A673 (cell line): ENCODE results near the gene FAAH. TPM values are rescaled to one million over a fixed set of nuclear protein-coding genes. Genes with fewer than 3 reads are reported as not detected.

ENCODE experiments used
- BruUV-seq: library from RNA; stranded (reverse); fragments of 400-500 nt; replicated peaks from 2 replicates; lab custom pipeline; 2021; lab: Mats Ljungman, UMichigan
- CTCF ChIA-PET: fragments of 300-600 bp; sonication (Branson Sonifier 250); formaldehyde crosslinking; loops from one replicate; lab custom pipeline; 2022; ENCODE audit warnings: antibody characterized with exemption; lab: Charles Lee
- POLR2A ChIA-PET: fragments of 300-600 bp; sonication (Branson Sonifier 250); formaldehyde crosslinking; loops from one replicate; lab custom pipeline; 2022; ENCODE audit warnings: antibody characterized with exemption; ENCODE audit not compliant: low non-redundant PET; lab: Charles Lee
- DNase-seq: peaks from one replicate; pipeline ENCODE4 v3.0.0-alpha.2; 2015; ENCODE audit warnings: low spot score
- H3K27ac ChIP-seq: fragments of 200-600 bp; sonication (generic); 2 replicates; pipeline ENCODE4 v1.5.1; 2016; ENCODE audit warnings: mixed run types, low read depth, mild to moderate bottlenecking, mixed read lengths, antibody characterized with exemption, low read length; ENCODE audit not compliant: poor library complexity, severe bottlenecking
- H3K27me3 ChIP-seq: fragments of 200-600 bp; sonication (generic); replicated peaks from 2 replicates; pipeline ENCODE4 v1.6.1; 2017; ENCODE audit warnings: mixed run types, low read depth, mild to moderate bottlenecking, mixed read lengths, antibody characterized with exemption, low read length; ENCODE audit not compliant: insufficient read depth, poor library complexity
- H3K36me3 ChIP-seq: fragments of 200-600 bp; sonication (generic); 2 replicates; pipeline ENCODE4 v1.6.1; 2016; ENCODE audit warnings: mixed run types, mild to moderate bottlenecking, mixed read lengths, antibody characterized with exemption, low read length; ENCODE audit not compliant: insufficient read depth, poor library complexity, severe bottlenecking
- H3K4me1 ChIP-seq: fragments of 200-600 bp; sonication (generic); 2 replicates; pipeline ENCODE4 v1.6.1; 2017; ENCODE audit warnings: mixed run types, mild to moderate bottlenecking, mixed read lengths, antibody characterized with exemption, low read length; ENCODE audit not compliant: insufficient read depth, poor library complexity, severe bottlenecking
- H3K4me3 ChIP-seq: fragments of 200-600 bp; sonication (generic); 2 replicates; pipeline ENCODE4 v1.5.1; 2016; ENCODE audit warnings: low read depth, mixed run types, mild to moderate bottlenecking, mixed read lengths, low read length; ENCODE audit not compliant: poor library complexity, severe bottlenecking
- H3K9me3 ChIP-seq: fragments of 200-600 bp; sonication (generic); 2 replicates; pipeline ENCODE4 v1.6.1; 2016; ENCODE audit warnings: mixed run types, low read depth, mild to moderate bottlenecking, mixed read lengths, antibody characterized with exemption, low read length; ENCODE audit not compliant: poor library complexity, severe bottlenecking
- EZH2 ChIP-seq: fragments of 200-600 bp; sonication (generic); IDR thresholded peaks from 2 replicates; pipeline ENCODE4 v1.6.1; 2017; ENCODE audit warnings: borderline replicate concordance, low read depth, mild to moderate bottlenecking, mixed read lengths, antibody characterized with exemption, low read length; ENCODE audit not compliant: poor library complexity, severe bottlenecking
- intact Hi-C: fragments of 100-400 bp; cut with micrococcal nuclease; formaldehyde crosslinking; loops from one replicate; pipeline ENCODE4 v1.10.0; 2022; ENCODE audit not compliant: unreplicated experiment
- total RNA-seq: library from RNA; stranded (reverse); gene quantifications from 2 replicates; pipeline ENCODE4 v1.2.3, GENCODE V29; 2021
- TF ChIP-seq, protein P1 (sequence below): fragments of 300-800, 200-600 bp; sonication (generic); conservative IDR thresholded peaks from 2 replicates; pipeline ENCODE4 v1.5.1; 2017; ENCODE audit warnings: low read depth, mild to moderate bottlenecking, antibody characterized with exemption, low read length, moderate library complexity, mixed read lengths

Gene FAAH
- total RNA-seq, 1 experiment from 2014 or later = 3.2 TPM

DNA sequence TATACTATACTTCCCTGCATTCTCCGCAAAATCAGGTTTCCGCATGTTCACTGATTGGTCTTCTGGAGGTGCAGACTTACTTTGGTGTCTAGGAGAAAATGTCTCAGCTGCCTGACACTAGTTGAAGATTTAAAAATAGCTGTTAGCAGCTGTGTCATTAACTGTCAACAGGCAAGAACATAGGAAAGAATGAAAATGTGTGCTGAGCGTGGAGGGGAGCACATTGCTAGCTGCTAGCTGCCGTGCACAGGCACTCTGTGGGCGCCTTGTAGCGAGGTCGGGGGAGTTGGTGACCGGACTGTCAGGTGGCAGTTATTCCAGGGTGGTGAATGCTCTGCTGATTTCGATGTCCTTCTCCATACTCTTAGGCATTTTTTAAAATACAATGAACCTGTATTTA is 5.2 kb downstream of the FAAH start:
- ChIA-PET CTCF (no interaction called here), POLR2A (no interaction called here)
- DNase-seq = no peak
- no peak for TF ChIP-seq EZH2
- TF ChIP-seq, protein P1, sequence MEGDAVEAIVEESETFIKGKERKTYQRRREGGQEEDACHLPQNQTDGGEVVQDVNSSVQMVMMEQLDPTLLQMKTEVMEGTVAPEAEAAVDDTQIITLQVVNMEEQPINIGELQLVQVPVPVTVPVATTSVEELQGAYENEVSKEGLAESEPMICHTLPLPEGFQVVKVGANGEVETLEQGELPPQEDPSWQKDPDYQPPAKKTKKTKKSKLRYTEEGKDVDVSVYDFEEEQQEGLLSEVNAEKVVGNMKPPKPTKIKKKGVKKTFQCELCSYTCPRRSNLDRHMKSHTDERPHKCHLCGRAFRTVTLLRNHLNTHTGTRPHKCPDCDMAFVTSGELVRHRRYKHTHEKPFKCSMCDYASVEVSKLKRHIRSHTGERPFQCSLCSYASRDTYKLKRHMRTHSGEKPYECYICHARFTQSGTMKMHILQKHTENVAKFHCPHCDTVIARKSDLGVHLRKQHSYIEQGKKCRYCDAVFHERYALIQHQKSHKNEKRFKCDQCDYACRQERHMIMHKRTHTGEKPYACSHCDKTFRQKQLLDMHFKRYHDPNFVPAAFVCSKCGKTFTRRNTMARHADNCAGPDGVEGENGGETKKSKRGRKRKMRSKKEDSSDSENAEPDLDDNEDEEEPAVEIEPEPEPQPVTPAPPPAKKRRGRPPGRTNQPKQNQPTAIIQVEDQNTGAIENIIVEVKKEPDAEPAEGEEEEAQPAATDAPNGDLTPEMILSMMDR = no peak
- H3K9me3 ChIP-seq = no peaks in the 10 kb centered on the region
- H3K27ac ChIP-seq = no peak overlapping the region
- no peak overlapping the region for H3K4me3 ChIP-seq
- H3K4me1 ChIP-seq = no peaks in the 10 kb centered on the region
- no TSS peak for BruUV-seq
- peaks cover 17% of the 10 kb centered on the region for H3K27me3 ChIP-seq
- intact Hi-C loops = no loop called here
- H3K36me3 ChIP-seq = no peaks in the 10 kb centered on the region

DNA sequence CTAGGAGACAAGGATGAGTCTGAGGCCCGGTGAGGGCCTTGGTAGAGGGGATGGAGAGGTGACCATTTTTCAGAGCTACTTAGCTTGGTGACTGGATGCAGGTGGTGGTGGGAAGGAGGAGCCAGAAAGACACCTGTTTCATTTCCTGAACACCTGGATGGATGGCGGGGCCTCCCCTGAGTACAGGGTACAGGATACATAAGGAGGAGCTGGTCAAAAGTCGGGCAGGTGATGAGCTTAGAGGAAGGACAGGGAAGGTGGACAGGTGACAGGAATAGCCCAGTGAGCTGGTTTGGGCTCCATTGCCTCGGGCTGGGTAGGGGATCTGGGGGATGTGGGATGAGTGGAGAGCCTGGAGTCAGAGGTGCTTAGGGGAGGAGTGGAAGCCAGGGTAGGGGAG is 6.3 kb downstream of the FAAH start:
- TF ChIP-seq EZH2 = no peak
- TF ChIP-seq, protein P1 = no peak
- no peak for DNase-seq
- ChIA-PET POLR2A (no interaction called here), CTCF (no interaction called here)
- Histone ChIP-seq H3K9me3 (no peaks in the 10 kb centered on the region), H3K36me3 (no peaks in the 10 kb centered on the region), H3K27me3 (peaks cover 6% of the 10 kb centered on the region), H3K27ac (no peak overlapping the region), H3K4me3 (no peak overlapping the region), H3K4me1 (no peaks in the 10 kb centered on the region)
- no TSS peak for BruUV-seq
- intact Hi-C loops = no loop called here

DNA sequence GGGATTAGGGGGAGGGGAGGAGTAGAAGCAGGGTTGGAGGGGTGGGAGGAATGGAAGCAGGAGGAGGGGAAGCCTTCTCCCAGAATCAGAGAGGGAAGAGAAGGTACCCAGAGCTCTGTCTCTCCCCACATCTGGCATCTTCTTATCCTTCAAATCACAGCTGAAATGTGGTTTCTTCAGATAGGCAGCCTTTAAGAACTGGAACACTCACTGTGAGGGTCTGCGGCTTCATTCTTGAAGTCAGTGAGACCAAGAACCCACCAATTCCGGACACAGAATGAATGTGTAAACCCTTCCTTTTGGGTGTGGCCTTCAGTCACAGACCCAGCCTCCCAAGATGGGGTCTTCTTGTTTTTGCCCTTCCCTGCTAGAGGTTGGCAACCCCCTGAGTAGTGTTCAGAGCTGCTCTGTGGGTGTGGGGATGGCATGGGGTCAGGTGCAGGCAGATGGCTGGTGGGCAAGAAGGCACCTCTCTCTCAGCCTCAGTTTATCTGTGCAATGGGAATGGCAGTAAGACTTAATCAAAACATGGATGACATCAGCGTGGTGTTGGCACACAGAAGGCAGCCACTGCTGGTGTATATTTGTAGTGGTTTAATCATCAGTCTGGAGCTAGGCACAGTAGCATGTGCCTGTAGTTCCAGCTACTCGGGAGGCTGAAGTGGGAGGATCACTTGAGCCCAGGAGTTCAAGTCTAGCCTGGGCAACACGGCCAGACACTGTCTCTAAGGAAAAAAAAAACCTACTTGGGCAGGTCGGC is 7.2 kb downstream of the FAAH start:
- Histone ChIP-seq H3K36me3 (no peaks in the 10 kb centered on the region), H3K27ac (no peak overlapping the region), H3K4me3 (no peak overlapping the region), H3K27me3 (peaks cover 4% of the 10 kb centered on the region), H3K4me1 (no peaks in the 10 kb centered on the region), H3K9me3 (no peaks in the 10 kb centered on the region)
- no peak for TF ChIP-seq EZH2
- TF ChIP-seq, protein P1 = no peak
- BruUV-seq = no TSS peak
- CTCF ChIA-PET = interaction anchor here (0.6 kb wide), 1 partner anchor 40 kb away, joined by 3 read pairs; no protein-coding TSS in a partner anchor
- intact Hi-C loops = no loop called here
- POLR2A ChIA-PET = no interaction called here
- DNase-seq = no peak
